RWPE2 (cell line): ENCODE data around the gene UVRAG.
"Not testable (repeated sequence)": the region's sequence is repeated elsewhere in the genome, so short reads cannot be mapped to it uniquely, and the experiment has no call there.

ENCODE experiments used
- ATAC-seq: fragments of 200-7000 bp; cut with Tn5 transposase; 3 replicates; pipeline ENCODE4 v1.9.1; 2021; ENCODE audit warnings: low read depth
- DNase-seq: peaks from one replicate; pipeline ENCODE4 v3.0.0-alpha.2; 2020; ENCODE audit warnings: low spot score
- H3K27ac ChIP-seq: fragments of 450-650 bp; 2 replicates; pipeline ENCODE4 v1.5.1; 2017; ENCODE audit warnings: mild to moderate bottlenecking; ENCODE audit not compliant: poor library complexity, severe bottlenecking
- H3K27me3 ChIP-seq: fragments of 250-450 bp; sonication (Bioruptor Pico); 2 replicates; pipeline ENCODE4 v1.5.1; 2021; ENCODE audit warnings: mild to moderate bottlenecking, moderate library complexity; ENCODE audit not compliant: insufficient read depth, poor library complexity, severe bottlenecking
- H3K36me3 ChIP-seq: fragments of 250-450 bp; sonication (Bioruptor Pico); 2 replicates; pipeline ENCODE4 v1.5.1; 2020; ENCODE audit warnings: low read depth, mild to moderate bottlenecking, moderate library complexity
- H3K4me1 ChIP-seq: fragments of 250-450 bp; sonication (Bioruptor Pico); 2 replicates; pipeline ENCODE4 v1.5.1; 2021; ENCODE audit warnings: mild to moderate bottlenecking, moderate library complexity; ENCODE audit not compliant: insufficient read depth, poor library complexity, severe bottlenecking
- H3K4me3 ChIP-seq: fragments of 250-450 bp; sonication (Bioruptor Pico); 2 replicates; pipeline ENCODE4 v1.5.1; 2021; ENCODE audit warnings: mild to moderate bottlenecking, moderate library complexity; ENCODE audit not compliant: severe bottlenecking
- H3K9me3 ChIP-seq: fragments of 250-450 bp; sonication (Bioruptor Pico); 2 replicates; pipeline ENCODE4 v1.5.1; 2021; ENCODE audit warnings: mild to moderate bottlenecking, moderate library complexity; ENCODE audit not compliant: severe bottlenecking
- CTCF ChIP-seq: fragments of 450-650 bp; IDR thresholded peaks from one replicate; pipeline ENCODE4 v1.5.1; 2017; ENCODE audit warnings: mild to moderate bottlenecking, moderate library complexity; ENCODE audit not compliant: poor library complexity, severe bottlenecking

The UVRAG gene

GRCh38 chr11:75924966-75925784 is 110.2 kb downstream of the UVRAG start:
- TF ChIP-seq CTCF = no peak
- ATAC-seq = no peak
- no peaks in the 10 kb centered on the region for H3K9me3 ChIP-seq
- H3K27ac ChIP-seq = no peak overlapping the region
- no peaks in the 10 kb centered on the region for H3K27me3 ChIP-seq
- H3K4me3 ChIP-seq = no peak overlapping the region
- H3K36me3 ChIP-seq = no peaks in the 10 kb centered on the region
- peaks cover 15% of the 10 kb centered on the region for H3K4me1 ChIP-seq
- no peak for DNase-seq

- DNase-seq = no peak
- Histone ChIP-seq H3K9me3 (no peaks in the 10 kb centered on the region), H3K4me3 (no peak overlapping the region), H3K27me3 (no peaks in the 10 kb centered on the region), H3K27ac (no peak overlapping the region), H3K36me3 (no peaks in the 10 kb centered on the region), H3K4me1 (peaks cover 15% of the 10 kb centered on the region)
- no peak for TF ChIP-seq CTCF
- peak; percentile 51; the same call in 2 of the 3 replicates for ATAC-seq
These were observed 110.8 kb downstream of the UVRAG start for GRCh38 chr11:75925785-75926164.

GRCh38 chr11:75929706-75930105 is 114.7 kb downstream of the UVRAG start:
- ATAC-seq = no peak
- Histone ChIP-seq H3K4me3 (no peak overlapping the region), H3K27me3 (no peaks in the 10 kb centered on the region), H3K9me3 (no peaks in the 10 kb centered on the region), H3K36me3 (no peaks in the 10 kb centered on the region), H3K27ac (no peak overlapping the region), H3K4me1 (peaks cover 13% of the 10 kb centered on the region)
- no peak for TF ChIP-seq CTCF
- DNase-seq = no peak

GRCh38 chr11:75930534-75930933 is 115.5 kb downstream of the UVRAG start:
- no peak overlapping the region for H3K27ac ChIP-seq
- no peaks in the 10 kb centered on the region for H3K36me3 ChIP-seq
- TF ChIP-seq CTCF = no peak
- H3K27me3 ChIP-seq = no peaks in the 10 kb centered on the region
- H3K4me3 ChIP-seq = no peak overlapping the region
- DNase-seq (no peak), ATAC-seq (no peak)
- no peaks in the 10 kb centered on the region for H3K9me3 ChIP-seq
- peaks cover 5% of the 10 kb centered on the region for H3K4me1 ChIP-seq

- Histone ChIP-seq H3K36me3 (no peaks in the 10 kb centered on the region), H3K27me3 (no peaks in the 10 kb centered on the region), H3K4me3 (no peak overlapping the region), H3K9me3 (no peaks in the 10 kb centered on the region), H3K4me1 (no peaks in the 10 kb centered on the region), H3K27ac (no peak overlapping the region)
- ATAC-seq (no peak), DNase-seq (no peak)
- no peak for TF ChIP-seq CTCF
These were observed 116.1 kb downstream of the UVRAG start for GRCh38 chr11:75931124-75931523.

- H3K9me3 ChIP-seq, DNase-seq, ATAC-seq: not testable (repeated sequence)
These were observed 118.7 kb downstream of the UVRAG start for GRCh38 chr11:75933736-75934135.

More at GRCh38 chr11:75933736-75934135, 118.7 kb downstream of the UVRAG start:
- H3K4me3 ChIP-seq, H3K36me3 ChIP-seq, H3K27ac ChIP-seq, H3K27me3 ChIP-seq, H3K4me1 ChIP-seq: not testable (repeated sequence)
